GM19328 (cell line): ENCODE data around the gene RABEP1.
A peak's percentile ranks its signal among the peaks of the same experiment; 100 is the strongest.

Experiments used
- ATAC-seq: cut with Tn5 transposase; IDR thresholded peaks from one replicate; pipeline ENCODE4 v1.9.1; 2021; ENCODE audit warnings: mild to moderate bottlenecking, moderate library complexity; ENCODE audit not compliant: unreplicated experiment

The RABEP1 gene

GRCh38 chr17:5264893-5265292 lies 17.2 kb upstream of the RABEP1 start:
- ATAC-seq = no peak

DNA sequence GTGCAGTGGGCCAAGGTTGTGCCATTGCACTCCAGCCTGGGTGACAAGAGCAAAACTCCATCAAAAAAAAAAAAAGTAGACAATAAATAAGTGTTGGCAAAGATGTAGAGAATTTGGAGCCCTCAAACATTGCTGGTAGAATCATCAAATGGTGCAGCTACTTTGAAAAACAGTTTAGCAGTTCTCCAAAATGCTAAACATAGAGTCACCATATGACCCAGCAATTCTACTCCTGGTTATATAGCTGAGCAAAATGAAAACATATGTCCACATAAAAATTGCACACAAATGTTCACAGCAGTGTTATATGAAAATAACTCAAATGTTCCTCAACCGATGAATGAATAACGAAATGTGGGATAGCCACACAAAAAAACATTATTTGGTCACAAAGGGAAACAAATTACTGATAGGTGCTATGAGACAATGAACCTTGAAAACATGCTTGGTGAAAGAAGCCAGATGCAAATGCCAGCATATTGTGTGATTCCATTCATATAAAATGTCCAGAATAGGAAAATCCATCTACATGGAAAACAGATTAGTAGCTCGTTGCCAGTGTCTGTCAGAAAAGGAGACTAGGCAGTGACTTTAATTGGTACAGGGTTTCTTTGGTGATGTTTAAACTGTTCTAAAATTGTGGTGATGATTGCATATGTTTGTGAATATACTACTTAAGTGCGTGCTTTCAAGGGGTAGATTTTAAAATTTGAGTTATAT lies 12.7 kb upstream of the RABEP1 start:
- ATAC-seq = no peak

- no peak for ATAC-seq
These were observed 9.8 kb upstream of the RABEP1 start for GRCh38 chr17:5272322-5272721.

DNA sequence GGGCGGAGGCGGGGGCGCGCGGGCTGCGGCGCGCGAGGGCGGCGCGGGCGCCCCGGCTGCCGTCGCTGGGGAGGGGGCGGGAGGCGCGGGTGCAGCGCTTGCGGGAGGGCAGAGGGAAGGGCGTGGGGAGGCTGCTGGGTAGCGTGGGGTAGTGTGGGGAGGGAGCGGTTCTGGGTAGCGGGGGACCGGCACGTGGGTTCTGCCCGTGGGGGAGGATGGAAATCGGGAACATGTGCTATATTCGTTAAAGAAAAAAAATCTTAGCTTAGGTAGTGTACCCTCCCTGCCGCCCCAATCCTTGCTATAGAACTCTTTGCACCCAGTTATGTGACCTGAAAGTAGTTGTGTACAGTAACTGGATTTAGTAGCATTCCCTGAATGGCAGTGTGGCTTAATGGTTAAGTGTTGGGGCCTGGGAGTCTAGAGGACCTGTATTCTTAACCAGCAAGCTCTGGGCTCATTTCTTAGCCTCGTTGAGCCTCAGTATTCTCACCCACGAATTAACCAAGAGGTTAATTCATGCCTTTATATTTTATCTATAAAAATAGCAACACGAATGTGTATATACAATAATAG lies 646 bp downstream of the RABEP1 start:
- peak; percentile 20 for ATAC-seq

GRCh38 chr17:5283571-5284315 lies 1.7 kb downstream of the RABEP1 start:
- ATAC-seq = no peak

DNA sequence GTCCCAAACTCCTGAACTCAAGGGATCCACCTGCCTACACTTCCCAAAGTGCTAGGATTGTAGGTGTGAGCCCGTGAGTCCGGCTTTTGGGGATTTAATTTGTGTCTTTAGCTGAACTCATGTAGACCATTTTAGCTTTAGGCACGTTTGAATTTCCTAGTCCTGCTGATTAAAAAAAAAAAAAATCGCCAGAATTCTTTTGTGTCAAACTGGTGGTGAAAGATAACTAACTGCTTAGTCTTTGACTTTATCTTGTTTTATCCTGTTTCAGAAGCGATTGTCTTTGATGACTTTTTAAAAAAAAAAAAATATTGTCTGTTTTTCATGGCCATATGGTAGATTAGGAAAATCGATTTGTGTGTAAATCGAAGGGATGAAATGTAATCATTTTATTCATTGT lies 2.6 kb downstream of the RABEP1 start:
- ATAC-seq = no peak

DNA sequence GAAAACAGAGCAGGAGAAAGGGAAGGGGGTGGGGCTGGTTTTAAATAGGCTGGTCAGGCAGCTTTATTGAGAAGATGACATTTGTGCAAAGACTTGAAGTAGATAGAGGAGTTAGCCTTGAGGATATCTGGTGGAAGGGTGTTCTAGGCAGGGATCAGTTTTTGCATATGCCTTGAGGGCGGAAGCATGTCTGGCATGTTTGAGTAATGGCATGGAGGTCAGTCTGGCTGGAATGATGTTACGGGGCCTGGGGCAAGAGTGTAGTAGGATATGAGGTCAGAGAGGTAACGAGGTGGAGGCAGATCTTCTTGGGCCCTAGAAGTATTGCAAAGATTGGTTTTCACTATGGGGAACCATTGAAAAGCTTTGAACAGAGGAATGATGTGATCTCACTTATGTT lies 4.8 kb downstream of the RABEP1 start:
- ATAC-seq = no peak

- no peak for ATAC-seq
These were observed 9.7 kb downstream of the RABEP1 start for GRCh38 chr17:5291683-5292350.

GRCh38 chr17:5297245-5297644 lies 15.2 kb downstream of the RABEP1 start:
- ATAC-seq = no peak

DNA sequence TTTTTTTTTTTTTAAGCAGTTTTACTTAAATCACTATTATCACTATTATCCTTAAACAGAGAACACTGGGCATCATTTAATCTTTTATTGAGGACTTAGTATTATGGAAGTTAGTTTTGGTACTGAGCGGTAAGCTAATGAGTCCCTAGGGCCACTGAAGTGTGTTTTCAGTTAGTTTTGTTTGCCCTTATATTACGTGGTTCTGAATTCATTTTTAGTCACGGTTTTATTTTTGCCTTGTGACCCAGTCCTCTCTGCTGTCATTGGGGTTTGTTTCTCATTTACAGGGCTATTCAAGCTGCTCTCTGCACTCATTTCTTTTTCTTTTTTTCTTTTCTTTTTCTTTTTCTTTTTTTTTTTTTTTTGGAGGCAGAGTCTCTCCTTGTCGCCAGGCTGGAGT lies 17.3 kb downstream of the RABEP1 start:
- ATAC-seq = no peak

- no peak for ATAC-seq
These were observed 22.6 kb downstream of the RABEP1 start for GRCh38 chr17:5304636-5305035.

- ATAC-seq = no peak
These were observed 27.8 kb downstream of the RABEP1 start for GRCh38 chr17:5309851-5310250.

- no peak for ATAC-seq
These were observed 43.8 kb downstream of the RABEP1 start for GRCh38 chr17:5325851-5326250.

- no peak for ATAC-seq
These were observed 47.9 kb downstream of the RABEP1 start for GRCh38 chr17:5329784-5330557.

- ATAC-seq = no peak
These were observed 48.9 kb downstream of the RABEP1 start for GRCh38 chr17:5330981-5331380.

DNA sequence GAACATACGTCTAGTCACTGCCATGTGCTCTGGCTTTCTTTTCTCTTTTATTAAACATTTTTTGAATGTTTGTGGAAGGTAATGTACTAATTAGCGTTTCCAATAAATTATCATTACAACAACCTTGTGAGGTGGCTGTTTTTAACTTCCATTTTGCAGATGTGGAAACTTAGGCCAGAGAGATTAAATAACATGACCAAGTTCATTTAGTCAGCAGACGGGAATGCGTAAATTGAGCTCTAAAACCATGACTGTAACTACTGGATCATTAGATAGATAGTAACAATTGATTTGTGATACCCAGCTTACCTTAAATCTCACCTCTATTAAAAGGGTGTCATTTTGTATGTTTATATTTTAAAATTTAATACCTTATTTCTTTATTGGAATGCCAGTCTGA lies 49.4 kb downstream of the RABEP1 start:
- ATAC-seq = no peak

DNA sequence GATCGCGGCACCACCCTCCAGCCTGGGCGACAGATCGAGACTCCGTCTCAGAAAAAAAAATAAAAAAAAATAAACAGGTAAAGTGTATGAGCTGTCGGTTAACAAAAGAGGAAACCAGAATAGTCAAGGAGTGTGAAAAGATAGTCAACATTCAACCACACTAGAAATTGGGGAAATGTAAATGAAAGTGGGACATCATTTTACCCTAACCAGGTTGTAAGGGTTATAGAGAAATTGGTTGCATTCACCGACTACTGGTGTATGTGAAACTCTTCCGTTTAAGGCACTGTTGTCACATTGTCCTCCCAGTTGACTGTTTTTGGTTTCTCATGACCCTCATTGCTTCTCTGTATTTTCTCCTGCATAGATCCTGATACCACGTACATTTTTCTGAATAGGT lies 62.8 kb downstream of the RABEP1 start:
- ATAC-seq = no peak

GRCh38 chr17:5352681-5353289 lies 70.7 kb downstream of the RABEP1 start:
- ATAC-seq = no peak

DNA sequence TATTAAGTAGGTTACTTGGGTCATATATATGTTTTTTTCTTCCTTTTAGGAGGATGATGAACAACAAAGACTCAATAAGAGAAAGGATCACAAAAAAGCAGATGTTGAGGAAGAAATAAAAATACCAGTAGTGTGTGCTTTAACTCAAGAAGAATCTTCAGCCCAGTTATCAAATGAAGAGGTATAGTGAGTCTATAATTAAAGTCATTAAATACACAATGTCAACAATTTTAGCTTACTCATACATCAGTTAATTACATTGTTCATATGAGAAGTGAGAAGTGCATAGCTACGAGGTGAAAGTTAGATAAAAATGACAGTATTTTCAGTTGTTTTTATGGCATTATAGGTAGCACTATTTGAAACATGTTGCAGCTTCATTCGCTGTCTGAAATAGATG lies 72.2 kb downstream of the RABEP1 start:
- no peak for ATAC-seq

DNA sequence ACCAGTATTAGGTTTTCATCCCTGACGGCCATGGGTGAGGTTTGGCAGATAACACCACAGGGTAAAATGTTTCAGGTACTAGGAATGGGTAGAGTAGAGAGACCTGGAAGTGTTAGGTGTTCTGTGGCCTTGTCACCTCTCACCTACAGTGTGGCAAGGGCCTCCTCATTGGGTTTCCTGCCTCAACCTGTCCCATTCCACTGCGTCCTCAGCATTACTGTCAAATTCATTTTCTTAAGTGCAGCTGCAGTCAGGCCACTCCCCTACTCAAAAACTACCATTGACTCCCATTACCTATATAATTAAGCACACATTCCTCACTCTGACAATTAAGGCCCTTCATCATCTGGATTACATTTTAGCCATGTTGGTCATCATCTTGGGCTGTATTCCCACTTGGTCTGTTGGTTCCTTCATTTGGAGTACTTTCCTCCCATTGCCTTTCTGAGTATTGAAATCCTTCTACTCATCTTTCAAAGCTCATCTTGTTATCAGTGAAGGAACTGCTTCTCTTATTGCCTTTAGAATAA lies 72.9 kb downstream of the RABEP1 start:
- no peak for ATAC-seq
